ENCODE measurements around the gene SORCS2.

The SORCS2 gene

GRCh38 chr4:7306021-7306965, 114.0 kb downstream of the SORCS2 start:
- Histone ChIP-seq H3K27me3 (replicated peaks; ENCODE audit: control insufficient read depth, insufficient read depth, low read length) (peaks cover 5% of the 10 kb centered on the region; the same call in 1 of the 2 replicates), H3K4me3 (replicated peaks; ENCODE audit: low read depth, low read length) (no peak overlapping the region), H3K36me3 (ENCODE audit: control insufficient read depth, insufficient read depth, low read length) (no peaks in the 10 kb centered on the region)
- TF ChIP-seq CTCF (IDR thresholded peaks at IDR 0.05; ENCODE audit: insufficient read depth, low read length, poor library complexity, severe bottlenecking) = no peak
- DNase-seq (ENCODE audit: extremely low read depth, insufficient read length) = no peak

GRCh38 chr4:7306986-7307385, 114.6 kb downstream of the SORCS2 start:
- no peak overlapping the region for H3K4me3 ChIP-seq (replicated peaks; ENCODE audit: low read depth, low read length)
- peaks cover 5% of the 10 kb centered on the region; the same call in 1 of the 2 replicates for H3K27me3 ChIP-seq (replicated peaks; ENCODE audit: control insufficient read depth, insufficient read depth, low read length)
- DNase-seq (ENCODE audit: extremely low read depth, insufficient read length) = no peak
- TF ChIP-seq CTCF (IDR thresholded peaks at IDR 0.05; ENCODE audit: insufficient read depth, low read length, poor library complexity, severe bottlenecking) = no peak
- no peaks in the 10 kb centered on the region for H3K36me3 ChIP-seq (ENCODE audit: control insufficient read depth, insufficient read depth, low read length)

GRCh38 chr4:7307394-7308099, 115.2 kb downstream of the SORCS2 start:
- TF ChIP-seq CTCF (IDR thresholded peaks at IDR 0.05; ENCODE audit: insufficient read depth, low read length, poor library complexity, severe bottlenecking) = no peak
- H3K27me3 ChIP-seq (replicated peaks; ENCODE audit: control insufficient read depth, insufficient read depth, low read length) = peaks cover 5% of the 10 kb centered on the region; the same call in 1 of the 2 replicates
- no peak overlapping the region for H3K4me3 ChIP-seq (replicated peaks; ENCODE audit: low read depth, low read length)
- H3K36me3 ChIP-seq (ENCODE audit: control insufficient read depth, insufficient read depth, low read length) = no peaks in the 10 kb centered on the region
- no peak for DNase-seq (ENCODE audit: extremely low read depth, insufficient read length)

GRCh38 chr4:7309181-7309580, 116.8 kb downstream of the SORCS2 start:
- no peak overlapping the region for H3K4me3 ChIP-seq (replicated peaks; ENCODE audit: low read depth, low read length)
- DNase-seq (ENCODE audit: extremely low read depth, insufficient read length) = no peak
- H3K27me3 ChIP-seq (replicated peaks; ENCODE audit: control insufficient read depth, insufficient read depth, low read length) = peaks cover 5% of the 10 kb centered on the region; the same call in 1 of the 2 replicates
- no peaks in the 10 kb centered on the region for H3K36me3 ChIP-seq (ENCODE audit: control insufficient read depth, insufficient read depth, low read length)
- no peak for TF ChIP-seq CTCF (IDR thresholded peaks at IDR 0.05; ENCODE audit: insufficient read depth, low read length, poor library complexity, severe bottlenecking)

- no peaks in the 10 kb centered on the region for H3K36me3 ChIP-seq (ENCODE audit: control insufficient read depth, insufficient read depth, low read length)
- no peak for DNase-seq (ENCODE audit: extremely low read depth, insufficient read length)
- peaks cover 5% of the 10 kb centered on the region; the same call in 1 of the 2 replicates for H3K27me3 ChIP-seq (replicated peaks; ENCODE audit: control insufficient read depth, insufficient read depth, low read length)
- no peak overlapping the region for H3K4me3 ChIP-seq (replicated peaks; ENCODE audit: low read depth, low read length)
- no peak for TF ChIP-seq CTCF (IDR thresholded peaks at IDR 0.05; ENCODE audit: insufficient read depth, low read length, poor library complexity, severe bottlenecking)
Measured at GRCh38 chr4:7309636-7310390, 117.5 kb downstream of the SORCS2 start.

Data from GM06990 (cell line).